ENCODE data around the gene GALNT2.

The GALNT2 gene

DNA sequence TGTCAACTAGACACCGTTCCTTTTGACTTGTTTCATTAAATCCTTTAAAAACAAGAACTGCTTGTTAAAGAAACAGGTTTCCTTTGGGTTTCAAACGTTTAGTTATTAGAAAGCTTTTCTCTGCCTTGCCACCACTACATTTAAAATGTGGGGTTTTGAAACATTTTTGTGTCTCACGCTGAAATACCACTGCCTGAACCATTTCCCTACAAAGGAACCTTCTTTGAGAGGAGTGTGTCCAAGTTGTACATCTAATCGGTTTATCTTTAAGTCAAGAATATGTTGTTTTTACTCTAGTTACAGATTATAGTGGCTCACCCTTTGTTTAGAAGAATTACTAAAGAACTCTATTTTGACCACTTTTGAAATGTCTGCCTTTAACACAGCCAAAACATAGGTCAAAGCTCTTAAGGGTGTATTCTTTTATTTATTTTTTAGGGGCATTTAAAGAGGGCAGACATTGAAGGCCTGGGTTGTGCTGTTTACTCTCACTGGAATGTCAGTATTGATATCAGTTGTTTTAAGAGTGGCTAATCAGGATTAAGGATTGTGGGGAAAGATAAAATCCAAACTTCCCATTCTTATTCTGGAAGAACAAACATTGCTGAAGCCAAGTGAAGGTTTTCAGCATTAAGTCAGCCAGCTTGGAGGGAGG is 143.4 kb downstream of the GALNT2 start:
- TF ChIP-seq, protein P1, sequence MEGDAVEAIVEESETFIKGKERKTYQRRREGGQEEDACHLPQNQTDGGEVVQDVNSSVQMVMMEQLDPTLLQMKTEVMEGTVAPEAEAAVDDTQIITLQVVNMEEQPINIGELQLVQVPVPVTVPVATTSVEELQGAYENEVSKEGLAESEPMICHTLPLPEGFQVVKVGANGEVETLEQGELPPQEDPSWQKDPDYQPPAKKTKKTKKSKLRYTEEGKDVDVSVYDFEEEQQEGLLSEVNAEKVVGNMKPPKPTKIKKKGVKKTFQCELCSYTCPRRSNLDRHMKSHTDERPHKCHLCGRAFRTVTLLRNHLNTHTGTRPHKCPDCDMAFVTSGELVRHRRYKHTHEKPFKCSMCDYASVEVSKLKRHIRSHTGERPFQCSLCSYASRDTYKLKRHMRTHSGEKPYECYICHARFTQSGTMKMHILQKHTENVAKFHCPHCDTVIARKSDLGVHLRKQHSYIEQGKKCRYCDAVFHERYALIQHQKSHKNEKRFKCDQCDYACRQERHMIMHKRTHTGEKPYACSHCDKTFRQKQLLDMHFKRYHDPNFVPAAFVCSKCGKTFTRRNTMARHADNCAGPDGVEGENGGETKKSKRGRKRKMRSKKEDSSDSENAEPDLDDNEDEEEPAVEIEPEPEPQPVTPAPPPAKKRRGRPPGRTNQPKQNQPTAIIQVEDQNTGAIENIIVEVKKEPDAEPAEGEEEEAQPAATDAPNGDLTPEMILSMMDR (IDR thresholded peaks at IDR 0.05; ENCODE audit: borderline replicate concordance, extremely low read depth, low read length, poor library complexity, severe bottlenecking) = no peak
- no peak for TF ChIP-seq EZH2 (IDR thresholded peaks at IDR 0.05; ENCODE audit: borderline replicate concordance, low read depth, low read length, severe bottlenecking)
- DNase-seq (no peak), ATAC-seq (ENCODE audit: insufficient read depth, low read depth) (no peak)
- Histone ChIP-seq H3K79me2 (ENCODE audit: insufficient read depth, low read length) (peaks cover 100% of the 10 kb centered on the region), H3K9me3 (ENCODE audit: insufficient read depth, low read length, severe bottlenecking) (no peaks in the 10 kb centered on the region), H3K36me3 (ENCODE audit: insufficient read depth, low read length) (peaks cover 96% of the 10 kb centered on the region), H4K20me1 (ENCODE audit: insufficient read depth, low read length) (peaks cover 92% of the 10 kb centered on the region), H2AFZ (ENCODE audit: low read depth, low read length) (no peak overlapping the region), H3K27ac (ENCODE audit: low read length) (no peak overlapping the region), H3K4me2 (ENCODE audit: insufficient read depth, low read length) (no peak overlapping the region), H3K4me3 (ENCODE audit: low read depth in 1 of 2, low read length in 2 of 2) (no peak overlapping the region), H3K27me3 (ENCODE audit: insufficient read depth, low read length, poor library complexity) (no peaks in the 10 kb centered on the region), H3K4me1 (ENCODE audit: insufficient read depth, low read length) (no peaks in the 10 kb centered on the region), H3K9ac (ENCODE audit: low read depth, low read length) (no peak overlapping the region)

DNA sequence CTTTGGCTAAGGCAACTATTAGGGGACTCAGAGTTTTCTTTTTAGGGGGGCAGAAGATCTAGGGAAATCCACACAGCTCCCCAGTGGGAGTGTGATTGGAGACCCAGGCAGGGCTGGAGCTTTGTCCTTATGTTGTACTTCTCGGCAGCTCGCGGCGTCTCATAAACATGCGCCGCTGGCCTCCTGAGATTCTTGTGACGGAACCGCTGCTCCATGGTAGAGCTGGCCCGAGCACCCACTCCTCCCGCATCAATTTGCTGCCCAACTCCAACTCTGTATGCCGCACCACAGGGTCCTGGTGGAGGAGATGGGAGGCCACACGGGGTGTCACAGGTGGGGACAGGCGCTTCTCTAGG is 143.9 kb downstream of the GALNT2 start:
- ATAC-seq (ENCODE audit: insufficient read depth, low read depth) (no peak), DNase-seq (no peak)
- Histone ChIP-seq H3K4me2 (ENCODE audit: insufficient read depth, low read length) (no peak overlapping the region), H4K20me1 (ENCODE audit: insufficient read depth, low read length) (peaks cover 92% of the 10 kb centered on the region), H2AFZ (ENCODE audit: low read depth, low read length) (no peak overlapping the region), H3K79me2 (ENCODE audit: insufficient read depth, low read length) (peaks cover 100% of the 10 kb centered on the region), H3K9me3 (ENCODE audit: insufficient read depth, low read length, severe bottlenecking) (no peaks in the 10 kb centered on the region), H3K36me3 (ENCODE audit: insufficient read depth, low read length) (peaks cover 96% of the 10 kb centered on the region), H3K27me3 (ENCODE audit: insufficient read depth, low read length, poor library complexity) (no peaks in the 10 kb centered on the region), H3K9ac (ENCODE audit: low read depth, low read length) (no peak overlapping the region), H3K4me1 (ENCODE audit: insufficient read depth, low read length) (no peaks in the 10 kb centered on the region), H3K4me3 (ENCODE audit: low read depth in 1 of 2, low read length in 2 of 2) (no peak overlapping the region), H3K27ac (ENCODE audit: low read length) (no peak overlapping the region)
- TF ChIP-seq, protein P1 (IDR thresholded peaks at IDR 0.05; ENCODE audit: borderline replicate concordance, extremely low read depth, low read length, poor library complexity, severe bottlenecking) = no peak
- no peak for TF ChIP-seq EZH2 (IDR thresholded peaks at IDR 0.05; ENCODE audit: borderline replicate concordance, low read depth, low read length, severe bottlenecking)

DNA sequence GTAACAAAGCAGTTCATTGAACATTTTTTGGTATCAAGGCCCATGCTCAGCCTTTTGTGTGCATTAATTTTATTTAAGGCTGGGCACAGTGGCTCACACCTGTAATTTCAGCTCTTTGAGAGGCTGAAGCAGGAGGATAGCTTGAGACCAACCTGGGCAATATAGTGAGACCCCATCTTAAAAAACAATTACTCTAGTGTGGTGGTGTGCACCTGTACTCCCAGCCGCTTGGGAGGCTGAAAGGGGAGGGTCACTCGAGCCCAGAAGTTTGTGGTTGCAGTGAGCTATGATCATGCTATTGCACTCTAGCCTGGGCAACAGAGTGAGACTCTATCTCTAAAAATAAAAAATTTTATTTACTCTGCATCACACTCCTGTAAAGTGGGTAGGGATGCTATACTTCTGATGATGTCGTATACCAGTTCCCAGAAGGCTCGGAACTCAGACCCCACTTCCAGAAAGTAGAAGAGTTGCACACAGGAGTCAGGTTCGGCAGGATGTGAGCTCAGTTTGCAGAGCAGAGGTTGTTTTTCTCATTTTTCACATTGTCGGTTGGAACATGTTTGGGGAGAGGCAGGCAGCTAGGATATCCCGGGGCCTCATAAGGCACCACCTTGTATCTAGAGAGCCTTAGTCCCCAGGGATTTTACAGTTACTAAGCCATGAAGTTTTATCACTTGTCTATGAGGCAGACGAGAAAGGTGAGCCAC is 144.6 kb downstream of the GALNT2 start:
- H3K4me3 ChIP-seq (ENCODE audit: low read depth in 1 of 2, low read length in 2 of 2) = no peak overlapping the region
- peaks cover 100% of the 10 kb centered on the region for H3K79me2 ChIP-seq (ENCODE audit: insufficient read depth, low read length)
- no peak overlapping the region for H3K4me2 ChIP-seq (ENCODE audit: insufficient read depth, low read length)

More for the DNA sequence above, 144.6 kb downstream of the GALNT2 start:
- Histone ChIP-seq H2AFZ (ENCODE audit: low read depth, low read length) (no peak overlapping the region), H3K9me3 (ENCODE audit: insufficient read depth, low read length, severe bottlenecking) (no peaks in the 10 kb centered on the region), H3K9ac (ENCODE audit: low read depth, low read length) (no peak overlapping the region), H3K27ac (ENCODE audit: low read length) (peak overlapping the region; percentile 43), H4K20me1 (ENCODE audit: insufficient read depth, low read length) (peaks cover 94% of the 10 kb centered on the region), H3K4me1 (ENCODE audit: insufficient read depth, low read length) (no peaks in the 10 kb centered on the region), H3K36me3 (ENCODE audit: insufficient read depth, low read length) (peaks cover 96% of the 10 kb centered on the region), H3K27me3 (ENCODE audit: insufficient read depth, low read length, poor library complexity) (no peaks in the 10 kb centered on the region)
- ATAC-seq (ENCODE audit: insufficient read depth, low read depth) = no peak
- TF ChIP-seq, protein P1 (IDR thresholded peaks at IDR 0.05; ENCODE audit: borderline replicate concordance, extremely low read depth, low read length, poor library complexity, severe bottlenecking) = no peak
- TF ChIP-seq EZH2 (IDR thresholded peaks at IDR 0.05; ENCODE audit: borderline replicate concordance, low read depth, low read length, severe bottlenecking) = no peak
- DNase-seq = no peak

Data from DND-41 (cell line).